ENCODE results near the gene CA10.

- TF ChIP-seq CTCF (IDR thresholded peaks at IDR 0.05; ENCODE audit: low read depth, low read length, poor library complexity, severe bottlenecking) (no peak), EZH2phosphoT487 (IDR thresholded peaks at IDR 0.05; ENCODE audit: borderline replicate concordance, low read length) (no peak)
Measured at GRCh38 chr17:52041123-52041617, 117.3 kb downstream of the CA10 start.

Data from DOHH2 (cell line).